Ishikawa (cell line): Measurements from ENCODE around the gene PATJ.

ENCODE experiments used
- CREB1 ChIP-seq: IDR thresholded peaks from 2 replicates; pipeline ENCODE4 v1.6.1; 2012; ENCODE audit warnings: low read depth
- EGR1 ChIP-seq: IDR thresholded peaks from 2 replicates; pipeline ENCODE4 v1.6.1; 2012
- FOXM1 ChIP-seq: IDR thresholded peaks from 2 replicates; pipeline ENCODE4 v1.6.1; 2012; ENCODE audit warnings: low read depth, borderline replicate concordance
- NFIC ChIP-seq: IDR thresholded peaks from 2 replicates; pipeline ENCODE4 v1.6.1; 2012
- YY1 ChIP-seq: IDR thresholded peaks from 2 replicates; pipeline ENCODE4 v1.6.1; 2012; ENCODE audit warnings: low read depth
- ZBTB7A ChIP-seq: IDR thresholded peaks from 2 replicates; pipeline ENCODE4 v1.6.1; 2012; ENCODE audit warnings: low read depth
- TF ChIP-seq, protein P1 (sequence below): IDR thresholded peaks from 2 replicates; pipeline ENCODE4 v1.6.1; 2012

DNA sequence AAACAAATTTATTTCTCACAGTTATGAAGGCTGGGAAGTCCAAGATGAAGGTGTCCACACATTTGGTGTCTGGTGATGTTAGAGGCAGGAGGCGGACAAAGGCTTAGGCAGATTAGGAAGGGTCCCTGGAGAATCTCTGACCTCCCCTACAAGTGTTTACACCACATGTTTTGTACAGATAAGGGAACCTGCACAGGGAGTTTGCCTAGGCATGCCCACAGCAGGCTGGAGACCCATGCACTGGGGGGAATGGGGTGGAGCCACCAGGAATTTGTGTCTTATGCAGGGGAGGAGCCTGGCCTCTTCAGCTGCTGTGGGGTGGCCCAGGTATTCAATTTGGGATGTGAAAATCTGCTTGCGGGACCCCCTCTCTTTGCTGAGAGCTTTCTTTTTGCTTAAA, 131.3 kb downstream of the PATJ start:
- TF ChIP-seq, protein P1, sequence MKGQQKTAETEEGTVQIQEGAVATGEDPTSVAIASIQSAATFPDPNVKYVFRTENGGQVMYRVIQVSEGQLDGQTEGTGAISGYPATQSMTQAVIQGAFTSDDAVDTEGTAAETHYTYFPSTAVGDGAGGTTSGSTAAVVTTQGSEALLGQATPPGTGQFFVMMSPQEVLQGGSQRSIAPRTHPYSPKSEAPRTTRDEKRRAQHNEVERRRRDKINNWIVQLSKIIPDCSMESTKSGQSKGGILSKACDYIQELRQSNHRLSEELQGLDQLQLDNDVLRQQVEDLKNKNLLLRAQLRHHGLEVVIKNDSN = no peak
- no peak for TF ChIP-seq NFIC
- TF ChIP-seq FOXM1 = no peak
- TF ChIP-seq YY1 = no peak
- no peak for TF ChIP-seq ZBTB7A
- no peak for TF ChIP-seq EGR1
- TF ChIP-seq CREB1 = no peak
